A549 (cell line): ENCODE measurements around the gene RAB8B.

Experiments used
- BHLHE40 ChIP-seq: IDR thresholded peaks from 2 replicates; pipeline ENCODE4 v1.6.1; 2012; ENCODE audit warnings: low read depth, low read length, inconsistent platforms
- MYC ChIP-seq: IDR thresholded peaks from 2 replicates; pipeline ENCODE4 v1.6.1; 2012; ENCODE audit warnings: mild to moderate bottlenecking, inconsistent platforms, low read length, improper control_type of control experiment, borderline replicate concordance
- POLR2A ChIP-seq: IDR thresholded peaks from 2 replicates; pipeline ENCODE4 v1.6.1; 2012; ENCODE audit warnings: mild to moderate bottlenecking, low read length
- POLR2AphosphoS2 ChIP-seq: conservative IDR thresholded peaks from 2 replicates; pipeline ENCODE4 v1.6.1; 2012; ENCODE audit warnings: low read length, improper control_type of control experiment, inconsistent platforms
- ZFP36 ChIP-seq: fragments of 450-650 bp; IDR thresholded peaks from 2 replicates; pipeline ENCODE4 v1.6.1; 2014; ENCODE audit warnings: borderline replicate concordance; ENCODE audit not compliant: partially characterized antibody
- TF ChIP-seq, protein P1 (sequence below): fragments of >200 bp; sonication (Bioruptor Twin); formaldehyde crosslinking; IDR thresholded peaks from 3 replicates; pipeline ENCODE4 v1.5.1; 2016
- TF ChIP-seq, protein P2 (sequence below): fragments of 150-350 bp; IDR thresholded peaks from 2 replicates; pipeline ENCODE4 v1.6.1; 2014; ENCODE audit warnings: low read depth, mild to moderate bottlenecking, low read length
- TF ChIP-seq, protein P3 (sequence below): fragments of 250-450 bp; sonication (Bioruptor Pico); IDR thresholded peaks from 2 replicates; pipeline ENCODE4 v1.5.0; 2021; ENCODE audit warnings: mild to moderate bottlenecking, moderate library complexity, borderline replicate concordance

DNA sequence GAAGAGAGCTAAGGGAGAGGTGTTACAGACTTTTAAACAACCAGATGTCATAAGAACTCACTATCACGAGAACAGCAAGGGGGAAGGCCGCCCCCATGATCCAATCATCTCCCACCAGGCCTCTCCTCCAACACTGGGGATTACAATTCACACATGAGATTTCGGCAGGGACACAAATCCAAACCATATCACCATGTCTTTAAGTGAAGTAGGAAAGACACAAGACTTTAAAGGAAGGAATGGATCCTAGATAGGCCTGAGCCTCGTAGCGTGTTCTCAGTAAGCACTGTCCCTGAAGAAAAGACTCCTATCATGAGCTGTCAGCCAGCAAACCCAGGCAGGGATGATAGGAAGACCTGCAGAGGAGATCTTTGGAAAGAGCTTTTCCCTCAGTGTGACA, 17.0 kb upstream of the RAB8B start:
- TF ChIP-seq POLR2A (no peak), BHLHE40 (no peak), ZFP36 (no peak), MYC (no peak), POLR2AphosphoS2 (no peak)
- TF ChIP-seq, protein P1, sequence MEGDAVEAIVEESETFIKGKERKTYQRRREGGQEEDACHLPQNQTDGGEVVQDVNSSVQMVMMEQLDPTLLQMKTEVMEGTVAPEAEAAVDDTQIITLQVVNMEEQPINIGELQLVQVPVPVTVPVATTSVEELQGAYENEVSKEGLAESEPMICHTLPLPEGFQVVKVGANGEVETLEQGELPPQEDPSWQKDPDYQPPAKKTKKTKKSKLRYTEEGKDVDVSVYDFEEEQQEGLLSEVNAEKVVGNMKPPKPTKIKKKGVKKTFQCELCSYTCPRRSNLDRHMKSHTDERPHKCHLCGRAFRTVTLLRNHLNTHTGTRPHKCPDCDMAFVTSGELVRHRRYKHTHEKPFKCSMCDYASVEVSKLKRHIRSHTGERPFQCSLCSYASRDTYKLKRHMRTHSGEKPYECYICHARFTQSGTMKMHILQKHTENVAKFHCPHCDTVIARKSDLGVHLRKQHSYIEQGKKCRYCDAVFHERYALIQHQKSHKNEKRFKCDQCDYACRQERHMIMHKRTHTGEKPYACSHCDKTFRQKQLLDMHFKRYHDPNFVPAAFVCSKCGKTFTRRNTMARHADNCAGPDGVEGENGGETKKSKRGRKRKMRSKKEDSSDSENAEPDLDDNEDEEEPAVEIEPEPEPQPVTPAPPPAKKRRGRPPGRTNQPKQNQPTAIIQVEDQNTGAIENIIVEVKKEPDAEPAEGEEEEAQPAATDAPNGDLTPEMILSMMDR = no peak
- TF ChIP-seq, protein P2, sequence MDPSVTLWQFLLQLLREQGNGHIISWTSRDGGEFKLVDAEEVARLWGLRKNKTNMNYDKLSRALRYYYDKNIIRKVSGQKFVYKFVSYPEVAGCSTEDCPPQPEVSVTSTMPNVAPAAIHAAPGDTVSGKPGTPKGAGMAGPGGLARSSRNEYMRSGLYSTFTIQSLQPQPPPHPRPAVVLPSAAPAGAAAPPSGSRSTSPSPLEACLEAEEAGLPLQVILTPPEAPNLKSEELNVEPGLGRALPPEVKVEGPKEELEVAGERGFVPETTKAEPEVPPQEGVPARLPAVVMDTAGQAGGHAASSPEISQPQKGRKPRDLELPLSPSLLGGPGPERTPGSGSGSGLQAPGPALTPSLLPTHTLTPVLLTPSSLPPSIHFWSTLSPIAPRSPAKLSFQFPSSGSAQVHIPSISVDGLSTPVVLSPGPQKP = no peak
- TF ChIP-seq, protein P3, sequence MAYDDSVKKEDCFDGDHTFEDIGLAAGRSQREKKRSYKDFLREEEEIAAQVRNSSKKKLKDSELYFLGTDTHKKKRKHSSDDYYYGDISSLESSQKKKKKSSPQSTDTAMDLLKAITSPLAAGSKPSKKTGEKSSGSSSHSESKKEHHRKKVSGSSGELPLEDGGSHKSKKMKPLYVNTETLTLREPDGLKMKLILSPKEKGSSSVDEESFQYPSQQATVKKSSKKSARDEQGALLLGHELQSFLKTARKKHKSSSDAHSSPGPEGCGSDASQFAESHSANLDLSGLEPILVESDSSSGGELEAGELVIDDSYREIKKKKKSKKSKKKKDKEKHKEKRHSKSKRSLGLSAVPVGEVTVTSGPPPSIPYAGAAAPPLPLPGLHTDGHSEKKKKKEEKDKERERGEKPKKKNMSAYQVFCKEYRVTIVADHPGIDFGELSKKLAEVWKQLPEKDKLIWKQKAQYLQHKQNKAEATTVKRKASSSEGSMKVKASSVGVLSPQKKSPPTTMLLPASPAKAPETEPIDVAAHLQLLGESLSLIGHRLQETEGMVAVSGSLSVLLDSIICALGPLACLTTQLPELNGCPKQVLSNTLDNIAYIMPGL (CRISPR knock-in tag) = no peak
